GM23338 (cell line): ENCODE results near the gene SMIM21. TPM values are rescaled to one million over a fixed set of nuclear protein-coding genes. Genes with fewer than 3 reads are reported as not detected.

ENCODE experiments used
- ATAC-seq: fragments of 200-7000 bp; cut with Tn5 transposase; 3 replicates; pipeline ENCODE4 v1.9.1; 2020
- DNase-seq: peaks from one replicate; pipeline ENCODE4 v3.0.0-alpha.2; 2015; ENCODE audit warnings: low spot score
- H2AFZ ChIP-seq: fragments of 200-600 bp; sonication (generic); 2 replicates; pipeline ENCODE4 v1.8.0; 2016; ENCODE audit warnings: antibody characterized with exemption, mild to moderate bottlenecking, moderate library complexity
- H3F3A ChIP-seq: fragments of 200-600 bp; sonication (generic); replicated peaks from 2 replicates; pipeline ENCODE4 v1.8.0; 2017; ENCODE audit warnings: antibody characterized with exemption, mixed run types, low read depth
- H3K27ac ChIP-seq: fragments of 200-600 bp; sonication (generic); 2 replicates; pipeline ENCODE4 v1.6.1; 2016; ENCODE audit warnings: low read depth
- H3K27me3 ChIP-seq: fragments of 200-600 bp; sonication (generic); 2 replicates; pipeline ENCODE4 v1.8.0; 2016; ENCODE audit warnings: mild to moderate bottlenecking, mixed run types, moderate library complexity; ENCODE audit not compliant: insufficient read depth
- H3K36me3 ChIP-seq: fragments of 200-600 bp; sonication (generic); 2 replicates; pipeline ENCODE4 v1.8.0; 2016; ENCODE audit warnings: mild to moderate bottlenecking; ENCODE audit not compliant: insufficient read depth
- H3K4me1 ChIP-seq: fragments of 200-600 bp; sonication (generic); 2 replicates; pipeline ENCODE4 v1.8.0; 2016; ENCODE audit warnings: mild to moderate bottlenecking, moderate library complexity; ENCODE audit not compliant: insufficient read depth
- H3K4me2 ChIP-seq: fragments of 200-600 bp; sonication (generic); 2 replicates; pipeline ENCODE4 v1.7.1; 2017; ENCODE audit warnings: mixed run types
- H3K4me3 ChIP-seq: fragments of 200-600 bp; sonication (generic); 2 replicates; pipeline ENCODE4 v1.6.1; 2016; ENCODE audit warnings: mixed run types
- H3K79me2 ChIP-seq: fragments of 200-600 bp; sonication (generic); replicated peaks from 2 replicates; pipeline ENCODE4 v1.8.0; 2017; ENCODE audit warnings: mild to moderate bottlenecking; ENCODE audit not compliant: insufficient read depth
- H3K9me2 ChIP-seq: fragments of 200-600 bp; sonication (generic); 2 replicates; pipeline ENCODE4 v1.8.0; 2017; ENCODE audit not compliant: insufficient read depth
- H4K20me1 ChIP-seq: fragments of 200-600 bp; sonication (generic); replicated peaks from 2 replicates; pipeline ENCODE4 v1.8.0; 2017; ENCODE audit warnings: mild to moderate bottlenecking; ENCODE audit not compliant: insufficient read depth
- H3K27ac Mint-ChIP-seq: 2 replicates; pipeline ENCODE4 v1.8.0; 2020; ENCODE audit warnings: inconsistent platforms, mild to moderate bottlenecking, moderate library complexity, mixed read lengths
- H3K27me3 Mint-ChIP-seq: 3 replicates; pipeline ENCODE4 v1.8.0; 2022; ENCODE audit warnings: low read depth, mild to moderate bottlenecking, moderate library complexity, mixed read lengths, inconsistent platforms; ENCODE audit not compliant: insufficient read depth, poor library complexity
- H3K36me3 Mint-ChIP-seq: 3 replicates; pipeline ENCODE4 v1.8.0; 2021; ENCODE audit warnings: low read depth, mild to moderate bottlenecking, inconsistent platforms, moderate library complexity, mixed read lengths
- H3K4me1 Mint-ChIP-seq: 3 replicates; pipeline ENCODE4 v1.8.0; 2020; ENCODE audit warnings: mild to moderate bottlenecking, inconsistent platforms, mixed read lengths
- H3K4me3 Mint-ChIP-seq: 3 replicates; pipeline ENCODE4 v1.8.0; 2021; ENCODE audit warnings: moderate library complexity, mild to moderate bottlenecking, inconsistent platforms, mixed read lengths
- H3K9me3 Mint-ChIP-seq: 3 replicates; pipeline ENCODE4 v1.8.0; 2020; ENCODE audit warnings: moderate library complexity, mild to moderate bottlenecking, inconsistent platforms, mixed read lengths
- CREB1 ChIP-seq: fragments of 250-450 bp; sonication (Bioruptor Pico); IDR thresholded peaks from 2 replicates; pipeline ENCODE4 v1.5.0; 2020; ENCODE audit warnings: low read depth, mild to moderate bottlenecking, moderate library complexity
- CTCF ChIP-seq, 2 experiments: fragments of 200-600 bp in 1 of 2; sonication (generic) in 1 of 2; conservative IDR thresholded peaks; 2 replicates each; pipeline versions ENCODE4 v1.5.1 to v1.6.1; 2016 to 2017; ENCODE audit warnings: antibody characterized with exemption in 2 of 2, low read depth in 2 of 2, mild to moderate bottlenecking in 2 of 2, moderate library complexity in 1 of 2
- ETS1 ChIP-seq: IDR thresholded peaks from 2 replicates; pipeline ENCODE4 v1.6.1; 2016; ENCODE audit warnings: antibody characterized with exemption
- EZH2 ChIP-seq: fragments of 200-600 bp; sonication (generic); IDR thresholded peaks from one replicate; pipeline ENCODE4 v1.8.0; 2017; ENCODE audit warnings: antibody characterized with exemption, mild to moderate bottlenecking, low read depth; ENCODE audit not compliant: unreplicated experiment
- EZH2phosphoT487 ChIP-seq: fragments of 200-600 bp; sonication (generic); IDR thresholded peaks from one replicate; pipeline ENCODE4 v1.8.1; 2018; ENCODE audit warnings: antibody characterized with exemption; ENCODE audit not compliant: unreplicated experiment
- JUNB ChIP-seq: IDR thresholded peaks from one replicate; pipeline ENCODE4 v1.6.1; 2016; ENCODE audit warnings: antibody characterized with exemption; ENCODE audit not compliant: unreplicated experiment
- NANOG ChIP-seq: IDR thresholded peaks from 2 replicates; pipeline ENCODE4 v1.6.1; 2016; ENCODE audit warnings: antibody characterized with exemption, borderline replicate concordance
- POLR2AphosphoS5 ChIP-seq: IDR thresholded peaks from 2 replicates; pipeline ENCODE4 v1.6.1; 2016; ENCODE audit warnings: antibody characterized with exemption, low read depth
- REST ChIP-seq: IDR thresholded peaks from one replicate; pipeline ENCODE4 v1.6.1; 2018; ENCODE audit warnings: antibody characterized with exemption; ENCODE audit not compliant: unreplicated experiment
- STAT1 ChIP-seq: IDR thresholded peaks from one replicate; pipeline ENCODE4 v1.6.1; 2016; ENCODE audit warnings: antibody characterized with exemption; ENCODE audit not compliant: unreplicated experiment
- ZNF114 ChIP-seq: fragments of 250-450 bp; sonication (Bioruptor Pico); IDR thresholded peaks from 2 replicates; pipeline ENCODE4 v1.5.0; 2020; ENCODE audit warnings: mild to moderate bottlenecking, moderate library complexity
- ZNF331 ChIP-seq: fragments of 250-450 bp; sonication (Bioruptor Pico); IDR thresholded peaks from 2 replicates; pipeline ENCODE4 v1.5.0; 2020; ENCODE audit warnings: low read depth, mild to moderate bottlenecking, moderate library complexity
- ZNF462 ChIP-seq: fragments of 250-450 bp; sonication (Bioruptor Pico); IDR thresholded peaks from 2 replicates; pipeline ENCODE4 v1.5.0; 2020; ENCODE audit warnings: mild to moderate bottlenecking, moderate library complexity
- polyA plus RNA-seq: library from polyadenylated mRNA; unstranded; fragments of >200 nt; fragmentation: Nextera tagmentation; extraction: Ambion mirVana; gene quantifications from 2 replicates; pipeline ENCODE4 v1.2.1, GENCODE V29; 2016
- total RNA-seq: library from RNA; depleted of rRNA; stranded (reverse); fragments of >200 nt; shearing (Covaris generic); gene quantifications from 2 replicates; pipeline ENCODE4 v1.2.3, GENCODE V29; 2014

SMIM21 gene
- total and polyA plus RNA-seq, 2 experiments from 2014 or later, result not detected

- H2AFZ ChIP-seq, result no peak overlapping the region
- H3K4me2 ChIP-seq, result no peak overlapping the region
- Mint-ChIP-seq H3K4me3 (no peak overlapping the region), H3K27ac (no peak overlapping the region), H3K4me1 (0 out of 3 replicates have a peak, but pooled peaks cover 3% of the 10 kb centered on the region), H3K9me3 (peaks cover 15% of the 10 kb centered on the region), H3K27me3 (peaks cover 3% of the 10 kb centered on the region), H3K36me3 (peaks cover 8% of the 10 kb centered on the region; the same call in 2 of the 3 replicates)
- H3K36me3 ChIP-seq, result no peaks in the 10 kb centered on the region
- no peaks in the 10 kb centered on the region for H3K4me1 ChIP-seq
- no peaks in the 10 kb centered on the region for H3F3A ChIP-seq
- TF ChIP-seq CREB1 (CRISPR knock-in tag), result no peak
- TF ChIP-seq ZNF462, result no peak
- TF ChIP-seq REST, result no peak
- TF ChIP-seq EZH2phosphoT487, result no peak
- TF ChIP-seq POLR2AphosphoS5, result no peak
- no peak for TF ChIP-seq ETS1
- no peak for TF ChIP-seq ZNF331 (CRISPR knock-in tag)
- no peak for TF ChIP-seq EZH2
- no peak for TF ChIP-seq NANOG
- no peak for TF ChIP-seq JUNB
- no peak for TF ChIP-seq CTCF (conservative IDR thresholded peaks at IDR 0.05; ENCODE audit: low read depth in 2 of 2)
- TF ChIP-seq ZNF114 (CRISPR knock-in tag), result no peak
- no peak for TF ChIP-seq STAT1
- no peak overlapping the region for H3K4me3 ChIP-seq
- H3K9me2 ChIP-seq, result no peaks in the 10 kb centered on the region
- no peaks in the 10 kb centered on the region for H4K20me1 ChIP-seq
- ATAC-seq (no peak), DNase-seq (no peak)
- H3K27ac ChIP-seq, result no peak overlapping the region
- no peaks in the 10 kb centered on the region for H3K27me3 ChIP-seq
- no peaks in the 10 kb centered on the region for H3K79me2 ChIP-seq
Observed at GRCh38 chr18:75418293-75419005, 9.1 kb downstream of the SMIM21 start.
